GM23338 (cell line): ENCODE measurements around the gene DAPK1. TPM values are rescaled to one million over a fixed set of nuclear protein-coding genes. Genes with fewer than 3 reads are reported as not detected.

Experiments used
- ATAC-seq: fragments of 200-7000 bp; cut with Tn5 transposase; 3 replicates; pipeline ENCODE4 v1.9.1; 2020
- DNase-seq: peaks from one replicate; pipeline ENCODE4 v3.0.0-alpha.2; 2015; ENCODE audit warnings: low spot score
- H2AFZ ChIP-seq: fragments of 200-600 bp; sonication (generic); 2 replicates; pipeline ENCODE4 v1.8.0; 2016; ENCODE audit warnings: antibody characterized with exemption, mild to moderate bottlenecking, moderate library complexity
- H3F3A ChIP-seq: fragments of 200-600 bp; sonication (generic); replicated peaks from 2 replicates; pipeline ENCODE4 v1.8.0; 2017; ENCODE audit warnings: antibody characterized with exemption, mixed run types, low read depth
- H3K27ac ChIP-seq: fragments of 200-600 bp; sonication (generic); 2 replicates; pipeline ENCODE4 v1.6.1; 2016; ENCODE audit warnings: low read depth
- H3K27me3 ChIP-seq: fragments of 200-600 bp; sonication (generic); 2 replicates; pipeline ENCODE4 v1.8.0; 2016; ENCODE audit warnings: mild to moderate bottlenecking, mixed run types, moderate library complexity; ENCODE audit not compliant: insufficient read depth
- H3K36me3 ChIP-seq: fragments of 200-600 bp; sonication (generic); 2 replicates; pipeline ENCODE4 v1.8.0; 2016; ENCODE audit warnings: mild to moderate bottlenecking; ENCODE audit not compliant: insufficient read depth
- H3K4me1 ChIP-seq: fragments of 200-600 bp; sonication (generic); 2 replicates; pipeline ENCODE4 v1.8.0; 2016; ENCODE audit warnings: mild to moderate bottlenecking, moderate library complexity; ENCODE audit not compliant: insufficient read depth
- H3K4me2 ChIP-seq: fragments of 200-600 bp; sonication (generic); 2 replicates; pipeline ENCODE4 v1.7.1; 2017; ENCODE audit warnings: mixed run types
- H3K4me3 ChIP-seq: fragments of 200-600 bp; sonication (generic); 2 replicates; pipeline ENCODE4 v1.6.1; 2016; ENCODE audit warnings: mixed run types
- H3K79me2 ChIP-seq: fragments of 200-600 bp; sonication (generic); replicated peaks from 2 replicates; pipeline ENCODE4 v1.8.0; 2017; ENCODE audit warnings: mild to moderate bottlenecking; ENCODE audit not compliant: insufficient read depth
- H3K9me2 ChIP-seq: fragments of 200-600 bp; sonication (generic); 2 replicates; pipeline ENCODE4 v1.8.0; 2017; ENCODE audit not compliant: insufficient read depth
- H4K20me1 ChIP-seq: fragments of 200-600 bp; sonication (generic); replicated peaks from 2 replicates; pipeline ENCODE4 v1.8.0; 2017; ENCODE audit warnings: mild to moderate bottlenecking; ENCODE audit not compliant: insufficient read depth
- H3K27ac Mint-ChIP-seq: 2 replicates; pipeline ENCODE4 v1.8.0; 2020; ENCODE audit warnings: inconsistent platforms, mild to moderate bottlenecking, moderate library complexity, mixed read lengths
- H3K27me3 Mint-ChIP-seq: 3 replicates; pipeline ENCODE4 v1.8.0; 2022; ENCODE audit warnings: low read depth, mild to moderate bottlenecking, moderate library complexity, mixed read lengths, inconsistent platforms; ENCODE audit not compliant: insufficient read depth, poor library complexity
- H3K36me3 Mint-ChIP-seq: 3 replicates; pipeline ENCODE4 v1.8.0; 2021; ENCODE audit warnings: low read depth, mild to moderate bottlenecking, inconsistent platforms, moderate library complexity, mixed read lengths
- H3K4me1 Mint-ChIP-seq: 3 replicates; pipeline ENCODE4 v1.8.0; 2020; ENCODE audit warnings: mild to moderate bottlenecking, inconsistent platforms, mixed read lengths
- H3K4me3 Mint-ChIP-seq: 3 replicates; pipeline ENCODE4 v1.8.0; 2021; ENCODE audit warnings: moderate library complexity, mild to moderate bottlenecking, inconsistent platforms, mixed read lengths
- H3K9me3 Mint-ChIP-seq: 3 replicates; pipeline ENCODE4 v1.8.0; 2020; ENCODE audit warnings: moderate library complexity, mild to moderate bottlenecking, inconsistent platforms, mixed read lengths
- CREB1 ChIP-seq: fragments of 250-450 bp; sonication (Bioruptor Pico); IDR thresholded peaks from 2 replicates; pipeline ENCODE4 v1.5.0; 2020; ENCODE audit warnings: low read depth, mild to moderate bottlenecking, moderate library complexity
- CTCF ChIP-seq, 2 experiments: fragments of 200-600 bp in 1 of 2; sonication (generic) in 1 of 2; conservative IDR thresholded peaks; 2 replicates each; pipeline versions ENCODE4 v1.5.1 to v1.6.1; 2016 to 2017; ENCODE audit warnings: antibody characterized with exemption in 2 of 2, low read depth in 2 of 2, mild to moderate bottlenecking in 2 of 2, moderate library complexity in 1 of 2
- ETS1 ChIP-seq: IDR thresholded peaks from 2 replicates; pipeline ENCODE4 v1.6.1; 2016; ENCODE audit warnings: antibody characterized with exemption
- NANOG ChIP-seq: IDR thresholded peaks from 2 replicates; pipeline ENCODE4 v1.6.1; 2016; ENCODE audit warnings: antibody characterized with exemption, borderline replicate concordance
- POLR2AphosphoS5 ChIP-seq: IDR thresholded peaks from 2 replicates; pipeline ENCODE4 v1.6.1; 2016; ENCODE audit warnings: antibody characterized with exemption, low read depth
- ZNF114 ChIP-seq: fragments of 250-450 bp; sonication (Bioruptor Pico); IDR thresholded peaks from 2 replicates; pipeline ENCODE4 v1.5.0; 2020; ENCODE audit warnings: mild to moderate bottlenecking, moderate library complexity
- ZNF462 ChIP-seq: fragments of 250-450 bp; sonication (Bioruptor Pico); IDR thresholded peaks from 2 replicates; pipeline ENCODE4 v1.5.0; 2020; ENCODE audit warnings: mild to moderate bottlenecking, moderate library complexity
- polyA plus RNA-seq: library from polyadenylated mRNA; unstranded; fragments of >200 nt; fragmentation: Nextera tagmentation; extraction: Ambion mirVana; gene quantifications from 2 replicates; pipeline ENCODE4 v1.2.1, GENCODE V29; 2016
- total RNA-seq: library from RNA; depleted of rRNA; stranded (reverse); fragments of >200 nt; shearing (Covaris generic); gene quantifications from 2 replicates; pipeline ENCODE4 v1.2.3, GENCODE V29; 2014

The DAPK1 gene
- total and polyA plus RNA-seq, 2 experiments from 2014 or later = 37.0 to 134 TPM

- TF ChIP-seq CTCF (conservative IDR thresholded peaks at IDR 0.05; ENCODE audit: low read depth in 2 of 2) (no peak), CREB1 (no peak), NANOG (no peak), ZNF114 (no peak), ETS1 (no peak)
These were observed 56.7 kb downstream of the DAPK1 start (continued) for GRCh38 chr9:87554171-87554910.

GRCh38 chr9:87554976-87555375 lies 57.3 kb downstream of the DAPK1 start:
- Histone ChIP-seq H3K9me2 (no peaks in the 10 kb centered on the region), H3K4me2 (no peak overlapping the region), H3K27me3 (no peaks in the 10 kb centered on the region), H3K36me3 (no peaks in the 10 kb centered on the region), H3K4me1 (0 out of 2 replicates have a peak, but pooled peaks cover 3% of the 10 kb centered on the region), H2AFZ (no peak overlapping the region), H4K20me1 (peaks cover 50% of the 10 kb centered on the region), H3F3A (no peaks in the 10 kb centered on the region), H3K79me2 (peaks cover 88% of the 10 kb centered on the region), H3K4me3 (no peak overlapping the region), H3K27ac (no peak overlapping the region)
- H3K9me3 Mint-ChIP-seq = no peaks in the 10 kb centered on the region; the same call in 2 of the 3 replicates
- H3K4me3 Mint-ChIP-seq = no peak overlapping the region
- no peak for ATAC-seq
- H3K27ac Mint-ChIP-seq = no peak overlapping the region
- peaks cover 14% of the 10 kb centered on the region for H3K36me3 Mint-ChIP-seq
- peaks cover 9% of the 10 kb centered on the region for H3K27me3 Mint-ChIP-seq
- TF ChIP-seq ETS1 = no peak
- H3K4me1 Mint-ChIP-seq = peaks cover 16% of the 10 kb centered on the region
- DNase-seq = no peak

GRCh38 chr9:87556039-87556438 lies 58.4 kb downstream of the DAPK1 start:
- ATAC-seq (no peak), DNase-seq (no peak)
- Histone ChIP-seq H4K20me1 (peaks cover 43% of the 10 kb centered on the region), H3K27ac (no peak overlapping the region), H3K27me3 (no peaks in the 10 kb centered on the region), H2AFZ (no peak overlapping the region), H3K9me2 (no peaks in the 10 kb centered on the region), H3K79me2 (peaks cover 88% of the 10 kb centered on the region), H3K4me3 (no peak overlapping the region), H3K4me2 (no peak overlapping the region), H3K36me3 (no peaks in the 10 kb centered on the region), H3F3A (no peaks in the 10 kb centered on the region), H3K4me1 (0 out of 2 replicates have a peak, but pooled peaks cover 3% of the 10 kb centered on the region)
- Mint-ChIP-seq H3K27ac (no peak overlapping the region), H3K9me3 (no peaks in the 10 kb centered on the region; the same call in 1 of the 3 replicates), H3K4me3 (no peak overlapping the region), H3K36me3 (peaks cover 23% of the 10 kb centered on the region), H3K27me3 (peaks cover 9% of the 10 kb centered on the region), H3K4me1 (peaks cover 16% of the 10 kb centered on the region)
- TF ChIP-seq ZNF462 (CRISPR knock-in tag) (no peak), POLR2AphosphoS5 (no peak)
